GM08714 (cell line): Measurements from ENCODE around the gene HES6.

Experiments
- H3K4me3 ChIP-seq: fragments of 200-500 bp; sonication (Bioruptor generic); 2 replicates; pipeline ENCODE4 v1.5.1; 2014; ENCODE audit warnings: mild to moderate bottlenecking, low read length, inconsistent platforms
- ZNF274 ChIP-seq: IDR thresholded peaks from 2 replicates; pipeline ENCODE4 v1.6.1; 2012; ENCODE audit warnings: mild to moderate bottlenecking, low read depth, low read length

HES6 gene

DNA sequence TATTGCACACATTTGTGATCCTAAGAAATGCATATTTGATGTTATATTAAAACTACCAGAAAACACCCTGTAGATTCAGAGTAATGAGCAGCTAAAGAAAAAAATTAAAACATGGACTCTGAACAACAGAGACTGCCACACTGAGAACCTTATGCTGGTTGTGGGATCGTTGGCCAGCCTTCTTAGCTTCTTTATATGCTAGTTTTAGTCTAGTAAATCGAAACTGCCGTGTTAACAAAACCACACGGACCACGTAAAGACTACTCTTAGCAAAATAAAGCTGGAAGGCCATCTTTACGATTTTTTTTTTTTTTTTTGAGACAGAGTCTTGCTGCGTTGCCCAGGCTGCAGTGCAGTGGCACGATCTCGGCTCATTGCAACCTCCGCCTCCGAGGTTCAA lies 25.8 kb upstream of the HES6 start:
- no peak for TF ChIP-seq ZNF274
- no peak overlapping the region for H3K4me3 ChIP-seq

GRCh38 chr2:238264072-238264460 lies 24.2 kb upstream of the HES6 start:
- H3K4me3 ChIP-seq = no peak overlapping the region
- TF ChIP-seq ZNF274 = no peak

GRCh38 chr2:238263204-238264071 lies 23.6 kb upstream of the HES6 start:
- H3K4me3 ChIP-seq = no peak overlapping the region
- TF ChIP-seq ZNF274 = no peak

DNA sequence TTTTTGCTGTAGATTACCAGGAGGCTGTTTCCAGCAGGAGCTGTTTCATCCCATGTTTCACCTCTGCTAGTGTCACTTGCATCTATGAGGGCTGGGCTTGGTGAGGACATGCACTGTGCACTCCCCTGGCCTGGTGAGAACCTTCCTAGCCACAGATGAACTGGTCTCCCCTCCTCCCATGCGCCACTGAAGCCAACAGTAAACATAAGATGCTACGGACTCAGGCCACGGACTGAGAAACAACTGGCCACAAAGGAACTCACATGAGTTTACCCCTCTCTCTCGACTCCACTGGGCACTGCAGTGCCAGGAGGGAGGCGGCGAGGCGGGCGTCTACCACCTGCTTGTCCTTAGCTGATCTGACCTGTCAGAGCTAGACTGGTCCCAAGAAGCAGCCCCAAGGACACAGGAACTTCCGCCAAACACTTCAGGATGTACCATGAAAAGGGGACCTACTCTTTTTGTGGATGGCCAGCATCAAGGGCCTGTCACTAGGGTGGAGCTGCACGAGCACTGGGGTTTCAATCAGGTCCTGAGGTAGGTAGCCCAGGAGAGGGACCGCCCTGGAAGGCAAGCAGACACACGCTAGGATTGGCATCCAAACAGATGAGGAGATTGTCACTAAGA lies 22.8 kb upstream of the HES6 start:
- H3K4me3 ChIP-seq = no peak overlapping the region
- no peak for TF ChIP-seq ZNF274

GRCh38 chr2:238261718-238262375 lies 22.0 kb upstream of the HES6 start:
- TF ChIP-seq ZNF274 = no peak
- H3K4me3 ChIP-seq = no peak overlapping the region

DNA sequence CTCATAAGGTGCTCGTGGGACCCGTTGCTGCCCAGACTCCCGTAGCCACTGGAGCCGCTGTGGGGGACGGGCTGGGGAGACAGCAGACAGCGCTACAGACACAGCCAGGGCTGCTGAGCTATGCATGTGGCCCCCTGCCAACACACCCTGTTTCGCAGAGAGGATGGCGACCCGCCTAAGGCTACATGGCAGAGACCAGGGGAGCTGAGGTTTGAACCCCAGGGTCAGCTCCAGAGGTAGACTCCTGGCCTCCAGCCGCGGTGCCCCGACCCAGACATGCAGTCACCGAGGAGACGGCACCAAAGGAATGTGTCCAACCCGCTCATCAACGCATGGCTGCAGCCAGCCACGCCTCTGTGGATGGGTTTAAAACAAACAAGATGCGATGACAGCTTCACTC lies 21.0 kb upstream of the HES6 start:
- no peak overlapping the region for H3K4me3 ChIP-seq
- no peak for TF ChIP-seq ZNF274

DNA sequence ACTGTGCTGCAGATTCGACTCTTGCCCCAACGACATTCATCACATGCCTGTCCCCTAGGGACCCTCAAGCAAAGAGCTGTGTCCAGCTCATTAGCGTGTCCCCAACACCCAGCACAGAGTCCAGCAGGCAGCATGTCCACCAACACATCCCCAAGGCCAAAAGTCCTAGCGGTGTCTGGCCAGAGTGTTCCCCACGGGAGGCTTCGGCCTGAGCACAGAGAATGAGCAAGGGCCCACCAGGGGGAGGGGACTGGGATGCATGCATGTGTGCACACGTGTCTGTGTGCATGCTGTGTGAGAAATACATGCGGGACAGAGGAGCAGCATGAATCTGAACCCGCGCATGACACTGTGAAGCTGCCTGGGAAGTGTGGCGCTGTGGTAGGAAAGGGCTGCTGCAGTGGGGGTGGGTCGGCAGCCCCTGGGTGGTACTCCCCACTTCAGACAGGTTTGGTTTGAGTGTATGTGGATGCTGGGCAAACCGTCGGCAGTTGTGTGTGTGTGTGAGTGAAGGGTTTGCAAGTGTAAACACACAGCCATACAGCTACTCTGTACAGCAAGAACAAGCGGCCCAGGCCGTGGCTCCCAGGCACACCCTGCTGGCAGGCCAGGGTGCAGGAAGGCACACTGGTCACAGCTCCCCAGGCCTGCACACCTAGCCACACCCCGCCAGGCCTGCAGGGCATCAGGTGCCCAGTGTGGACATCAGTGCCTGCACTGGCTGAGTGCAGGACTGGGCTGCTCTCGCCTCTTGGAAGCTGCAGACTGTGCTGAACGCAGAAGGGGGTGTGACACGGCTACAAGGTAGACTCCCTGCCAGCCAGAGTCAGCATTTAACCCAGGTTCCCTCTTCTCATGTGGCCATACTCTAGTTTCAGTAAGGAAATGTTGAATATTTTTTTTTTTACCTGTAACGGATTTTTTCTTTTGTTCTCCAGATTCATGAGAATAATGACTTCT lies 19.5 kb upstream of the HES6 start:
- no peak for TF ChIP-seq ZNF274

DNA sequence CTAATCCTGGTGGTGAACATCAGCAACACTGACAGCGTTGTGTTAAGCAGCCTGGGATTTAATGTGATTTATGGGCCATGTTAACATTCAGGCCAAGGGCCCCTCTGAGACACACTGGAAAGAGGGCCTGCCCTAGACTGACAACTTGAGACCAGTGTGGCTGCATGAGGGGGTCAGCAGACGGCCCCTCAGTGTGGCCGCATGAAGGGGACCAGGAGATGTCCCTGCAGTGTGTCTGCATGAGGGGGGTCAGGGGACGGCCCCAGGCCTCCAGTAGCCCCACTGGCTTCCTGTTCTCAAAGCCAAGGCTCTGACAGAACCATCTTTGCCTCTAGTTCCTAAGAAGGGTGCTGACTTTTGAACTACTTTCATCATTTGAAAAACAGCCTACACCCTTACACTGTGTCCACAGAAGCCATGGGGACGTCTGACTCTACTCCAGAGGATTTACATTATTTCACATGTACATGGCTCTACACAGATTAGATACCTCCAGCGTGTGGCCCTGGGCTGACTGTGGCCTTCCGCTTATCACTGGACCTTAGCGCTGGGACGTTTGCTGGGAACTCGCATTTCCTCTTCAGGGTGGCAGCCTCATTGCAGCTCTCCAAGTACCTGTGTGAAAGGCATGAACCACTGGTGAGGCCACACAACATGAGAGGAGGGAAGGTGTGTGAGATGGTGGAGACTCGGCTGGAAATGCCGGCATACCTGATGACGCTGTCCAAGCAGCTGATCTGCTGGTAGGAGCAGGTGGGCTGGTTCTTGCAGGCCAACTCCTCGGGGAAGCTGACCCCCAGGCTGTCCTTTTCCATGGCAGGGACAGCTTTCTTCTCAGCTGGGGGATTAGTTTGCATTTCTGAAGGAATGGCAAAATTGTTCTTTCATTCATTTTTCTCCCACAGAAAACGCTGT lies 18.2 kb upstream of the HES6 start:
- TF ChIP-seq ZNF274 = no peak
- H3K4me3 ChIP-seq = no peak overlapping the region

More for the DNA sequence above, 19.5 kb upstream of the HES6 start:
- H3K4me3 ChIP-seq = no peak overlapping the region

DNA sequence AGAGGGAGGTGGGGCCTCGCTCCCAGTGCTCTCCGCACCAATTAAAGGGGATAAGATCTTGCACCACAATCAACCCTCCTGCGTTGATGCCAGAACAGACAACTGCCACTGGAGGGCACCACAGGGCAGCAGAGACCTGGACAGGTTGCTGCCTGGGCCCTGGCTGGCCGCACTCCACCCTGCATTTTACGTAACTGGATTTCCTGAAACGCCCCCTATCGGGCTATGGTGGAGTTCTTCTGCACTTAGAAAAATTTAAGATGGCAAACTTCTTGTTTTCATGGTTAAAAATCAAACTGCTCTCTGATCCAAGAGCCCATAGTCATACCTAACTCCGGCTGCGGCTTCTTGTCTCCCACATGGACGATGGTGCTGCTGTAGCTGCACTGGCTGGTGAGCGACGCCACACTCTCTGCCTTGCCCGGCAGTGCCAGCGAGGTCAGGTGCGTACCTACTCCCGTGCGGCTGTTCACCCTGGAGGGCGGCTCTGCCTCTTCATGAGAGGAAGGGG lies 16.8 kb upstream of the HES6 start:
- H3K4me3 ChIP-seq = no peak overlapping the region
- TF ChIP-seq ZNF274 = no peak

- no peak for TF ChIP-seq ZNF274
- H3K4me3 ChIP-seq = no peak overlapping the region
Measured at GRCh38 chr2:238256111-238256510, 16.3 kb upstream of the HES6 start.

DNA sequence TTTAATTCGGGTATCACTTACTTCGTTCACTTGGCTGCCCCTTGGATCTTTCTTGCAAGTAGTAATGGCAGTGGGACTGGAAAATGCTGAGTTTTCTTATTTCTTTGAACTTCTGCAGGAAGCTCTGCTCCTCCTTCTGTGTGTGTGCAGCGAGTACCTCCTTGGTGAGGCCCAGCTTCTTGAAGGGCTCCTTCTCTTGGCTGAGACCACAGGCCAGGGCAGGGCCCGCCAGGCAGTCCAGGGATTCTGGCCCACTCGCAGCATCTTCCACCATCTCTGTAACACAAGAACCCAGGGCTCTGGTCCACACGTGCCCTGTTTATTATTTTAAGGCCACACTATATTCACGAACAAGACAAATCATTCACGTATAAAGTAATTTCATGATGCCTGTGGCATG lies 15.8 kb upstream of the HES6 start:
- H3K4me3 ChIP-seq = no peak overlapping the region
- no peak for TF ChIP-seq ZNF274

DNA sequence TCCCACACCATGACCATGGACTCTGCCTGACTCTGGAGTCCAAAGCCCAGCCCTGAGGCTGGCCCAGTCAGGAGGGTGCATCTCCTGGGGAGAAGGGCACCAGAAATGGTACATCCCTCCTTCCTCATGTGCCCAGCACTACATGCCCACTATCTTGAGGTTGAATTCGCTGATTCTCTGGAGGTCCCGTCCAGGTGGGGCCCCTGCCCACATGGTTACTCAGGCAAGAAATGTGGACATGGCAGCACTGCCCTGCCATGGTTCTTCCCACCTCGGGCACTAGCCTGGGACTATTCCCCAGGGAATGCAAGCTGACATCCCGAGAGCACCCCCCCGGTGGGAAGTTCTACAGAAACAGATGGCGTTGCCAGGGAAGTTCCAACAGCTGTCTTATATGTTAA lies 15.3 kb upstream of the HES6 start:
- no peak overlapping the region for H3K4me3 ChIP-seq
- TF ChIP-seq ZNF274 = no peak
